ENCODE data around the gene TTC7B.

DNA sequence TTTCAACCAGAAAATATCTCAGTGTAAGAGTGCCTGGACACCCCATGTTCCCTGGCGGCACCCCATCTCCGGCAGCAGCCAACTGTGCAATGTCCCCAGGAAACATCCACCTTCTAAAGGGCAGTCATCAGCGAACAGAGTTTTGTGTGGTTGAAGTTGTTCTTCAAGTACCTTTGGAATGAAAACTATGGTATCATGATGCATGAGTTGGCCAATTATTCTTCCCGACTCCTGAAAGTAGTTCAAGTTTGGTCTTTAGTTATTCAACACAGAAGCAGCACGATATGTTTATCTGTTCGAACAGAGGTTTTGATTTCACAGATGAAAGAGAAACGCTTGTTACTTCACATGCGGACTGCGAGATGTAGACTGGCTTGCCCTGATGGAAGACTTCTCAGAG, 21.1 kb upstream of the TTC7B start:
- TF ChIP-seq, protein P1, sequence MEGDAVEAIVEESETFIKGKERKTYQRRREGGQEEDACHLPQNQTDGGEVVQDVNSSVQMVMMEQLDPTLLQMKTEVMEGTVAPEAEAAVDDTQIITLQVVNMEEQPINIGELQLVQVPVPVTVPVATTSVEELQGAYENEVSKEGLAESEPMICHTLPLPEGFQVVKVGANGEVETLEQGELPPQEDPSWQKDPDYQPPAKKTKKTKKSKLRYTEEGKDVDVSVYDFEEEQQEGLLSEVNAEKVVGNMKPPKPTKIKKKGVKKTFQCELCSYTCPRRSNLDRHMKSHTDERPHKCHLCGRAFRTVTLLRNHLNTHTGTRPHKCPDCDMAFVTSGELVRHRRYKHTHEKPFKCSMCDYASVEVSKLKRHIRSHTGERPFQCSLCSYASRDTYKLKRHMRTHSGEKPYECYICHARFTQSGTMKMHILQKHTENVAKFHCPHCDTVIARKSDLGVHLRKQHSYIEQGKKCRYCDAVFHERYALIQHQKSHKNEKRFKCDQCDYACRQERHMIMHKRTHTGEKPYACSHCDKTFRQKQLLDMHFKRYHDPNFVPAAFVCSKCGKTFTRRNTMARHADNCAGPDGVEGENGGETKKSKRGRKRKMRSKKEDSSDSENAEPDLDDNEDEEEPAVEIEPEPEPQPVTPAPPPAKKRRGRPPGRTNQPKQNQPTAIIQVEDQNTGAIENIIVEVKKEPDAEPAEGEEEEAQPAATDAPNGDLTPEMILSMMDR (IDR thresholded peaks at IDR 0.05; ENCODE audit: insufficient read depth, low read length) = no peak
- TF ChIP-seq, protein P2, sequence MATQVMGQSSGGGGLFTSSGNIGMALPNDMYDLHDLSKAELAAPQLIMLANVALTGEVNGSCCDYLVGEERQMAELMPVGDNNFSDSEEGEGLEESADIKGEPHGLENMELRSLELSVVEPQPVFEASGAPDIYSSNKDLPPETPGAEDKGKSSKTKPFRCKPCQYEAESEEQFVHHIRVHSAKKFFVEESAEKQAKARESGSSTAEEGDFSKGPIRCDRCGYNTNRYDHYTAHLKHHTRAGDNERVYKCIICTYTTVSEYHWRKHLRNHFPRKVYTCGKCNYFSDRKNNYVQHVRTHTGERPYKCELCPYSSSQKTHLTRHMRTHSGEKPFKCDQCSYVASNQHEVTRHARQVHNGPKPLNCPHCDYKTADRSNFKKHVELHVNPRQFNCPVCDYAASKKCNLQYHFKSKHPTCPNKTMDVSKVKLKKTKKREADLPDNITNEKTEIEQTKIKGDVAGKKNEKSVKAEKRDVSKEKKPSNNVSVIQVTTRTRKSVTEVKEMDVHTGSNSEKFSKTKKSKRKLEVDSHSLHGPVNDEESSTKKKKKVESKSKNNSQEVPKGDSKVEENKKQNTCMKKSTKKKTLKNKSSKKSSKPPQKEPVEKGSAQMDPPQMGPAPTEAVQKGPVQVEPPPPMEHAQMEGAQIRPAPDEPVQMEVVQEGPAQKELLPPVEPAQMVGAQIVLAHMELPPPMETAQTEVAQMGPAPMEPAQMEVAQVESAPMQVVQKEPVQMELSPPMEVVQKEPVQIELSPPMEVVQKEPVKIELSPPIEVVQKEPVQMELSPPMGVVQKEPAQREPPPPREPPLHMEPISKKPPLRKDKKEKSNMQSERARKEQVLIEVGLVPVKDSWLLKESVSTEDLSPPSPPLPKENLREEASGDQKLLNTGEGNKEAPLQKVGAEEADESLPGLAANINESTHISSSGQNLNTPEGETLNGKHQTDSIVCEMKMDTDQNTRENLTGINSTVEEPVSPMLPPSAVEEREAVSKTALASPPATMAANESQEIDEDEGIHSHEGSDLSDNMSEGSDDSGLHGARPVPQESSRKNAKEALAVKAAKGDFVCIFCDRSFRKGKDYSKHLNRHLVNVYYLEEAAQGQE (IDR thresholded peaks at IDR 0.05; ENCODE audit: insufficient replicate concordance, low read depth) = no peak

Data from HL-60 (cell line).